ENCODE measurements around the gene ARHGAP8. TPM values are rescaled to one million over a fixed set of nuclear protein-coding genes. Genes with fewer than 3 reads are reported as not detected.

Gene ARHGAP8
- total RNA-seq, 1 donor from 2014 or later: 0.96 TPM

GRCh38 chr22:44815099-44816070 is 63.0 kb downstream of the ARHGAP8 start:
- Mint-ChIP-seq H3K4me1 (no peaks in the 10 kb centered on the region), H3K4me3 (no peak overlapping the region), H3K27me3 (ENCODE audit: low read depth) (peaks cover 6% of the 10 kb centered on the region), H3K36me3 (ENCODE audit: low read depth) (peaks cover 2% of the 10 kb centered on the region), H3K27ac (ENCODE audit: unreplicated experiment) (no peak overlapping the region), H3K9me3 (peaks cover 8% of the 10 kb centered on the region)
- TF ChIP-seq CTCF (conservative IDR thresholded peaks at IDR 0.05): no peak
- DNase-seq (ENCODE audit: low read depth, low spot score): no peak

- Mint-ChIP-seq H3K4me1 (no peaks in the 10 kb centered on the region), H3K27ac (ENCODE audit: unreplicated experiment) (no peak overlapping the region), H3K36me3 (ENCODE audit: low read depth) (peaks cover 2% of the 10 kb centered on the region)
These were observed 63.8 kb downstream of the ARHGAP8 start for GRCh38 chr22:44816141-44816540.

GRCh38 chr22:44818727-44819126 is 66.4 kb downstream of the ARHGAP8 start:
- Mint-ChIP-seq H3K27ac (ENCODE audit: unreplicated experiment) (peak overlapping the region; percentile 43), H3K9me3 (peaks cover under 1% of the 10 kb centered on the region), H3K36me3 (ENCODE audit: low read depth) (no peaks in the 10 kb centered on the region), H3K27me3 (ENCODE audit: low read depth) (peaks cover 2% of the 10 kb centered on the region), H3K4me3 (no peak overlapping the region), H3K4me1 (no peaks in the 10 kb centered on the region)
- no peak for DNase-seq (ENCODE audit: low read depth, low spot score)
- no peak for TF ChIP-seq CTCF (conservative IDR thresholded peaks at IDR 0.05)

More at GRCh38 chr22:44816141-44816540, 63.8 kb downstream of the ARHGAP8 start:
- Mint-ChIP-seq H3K9me3 (peaks cover 8% of the 10 kb centered on the region), H3K27me3 (ENCODE audit: low read depth) (peaks cover 4% of the 10 kb centered on the region), H3K4me3 (no peak overlapping the region)
- no peak for TF ChIP-seq CTCF (conservative IDR thresholded peaks at IDR 0.05)
- no peak for DNase-seq (ENCODE audit: low read depth, low spot score)

GRCh38 chr22:44819966-44820631 is 67.7 kb downstream of the ARHGAP8 start:
- Mint-ChIP-seq H3K9me3 (no peaks in the 10 kb centered on the region), H3K36me3 (ENCODE audit: low read depth) (no peaks in the 10 kb centered on the region), H3K4me3 (no peak overlapping the region), H3K27ac (ENCODE audit: unreplicated experiment) (no peak overlapping the region), H3K27me3 (ENCODE audit: low read depth) (peaks cover 2% of the 10 kb centered on the region), H3K4me1 (no peaks in the 10 kb centered on the region)
- no peak for TF ChIP-seq CTCF (conservative IDR thresholded peaks at IDR 0.05)
- no peak for DNase-seq (ENCODE audit: low read depth, low spot score)

GRCh38 chr22:44821741-44822475 is 69.5 kb downstream of the ARHGAP8 start:
- DNase-seq (ENCODE audit: low read depth, low spot score): no peak
- Mint-ChIP-seq H3K4me3 (no peak overlapping the region), H3K9me3 (no peaks in the 10 kb centered on the region), H3K27ac (ENCODE audit: unreplicated experiment) (no peak overlapping the region), H3K36me3 (ENCODE audit: low read depth) (no peaks in the 10 kb centered on the region), H3K27me3 (ENCODE audit: low read depth) (peaks cover 2% of the 10 kb centered on the region), H3K4me1 (no peaks in the 10 kb centered on the region)
- no peak for TF ChIP-seq CTCF (conservative IDR thresholded peaks at IDR 0.05)

Data from neural crest cell (in vitro differentiated cells).